ENCODE data around the gene HEXD.

HEXD gene

GRCh38 chr17:82461827-82462524 is 43.8 kb downstream of the HEXD start:
- no peak for DNase-seq

DNA sequence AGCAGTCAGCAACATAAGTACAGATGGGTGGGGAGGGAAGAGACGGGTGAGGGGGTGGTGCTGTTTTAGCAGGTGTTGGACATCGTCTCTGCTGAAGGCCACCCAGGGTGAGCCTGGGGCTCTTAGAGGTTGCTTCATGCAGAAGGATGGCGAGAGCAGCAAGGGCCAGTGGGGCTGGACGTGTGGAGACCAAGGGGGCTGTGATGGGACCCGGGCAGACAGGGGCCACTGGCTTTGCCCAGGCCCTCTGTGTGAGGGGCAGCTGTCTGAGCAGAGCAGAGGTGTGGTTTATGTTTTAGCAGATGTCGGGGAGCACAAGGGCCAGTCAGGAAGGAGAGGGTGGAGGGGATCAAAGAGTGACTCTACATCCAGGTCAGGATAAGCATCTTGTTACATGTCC is 45.2 kb downstream of the HEXD start:
- DNase-seq: no peak

DNA sequence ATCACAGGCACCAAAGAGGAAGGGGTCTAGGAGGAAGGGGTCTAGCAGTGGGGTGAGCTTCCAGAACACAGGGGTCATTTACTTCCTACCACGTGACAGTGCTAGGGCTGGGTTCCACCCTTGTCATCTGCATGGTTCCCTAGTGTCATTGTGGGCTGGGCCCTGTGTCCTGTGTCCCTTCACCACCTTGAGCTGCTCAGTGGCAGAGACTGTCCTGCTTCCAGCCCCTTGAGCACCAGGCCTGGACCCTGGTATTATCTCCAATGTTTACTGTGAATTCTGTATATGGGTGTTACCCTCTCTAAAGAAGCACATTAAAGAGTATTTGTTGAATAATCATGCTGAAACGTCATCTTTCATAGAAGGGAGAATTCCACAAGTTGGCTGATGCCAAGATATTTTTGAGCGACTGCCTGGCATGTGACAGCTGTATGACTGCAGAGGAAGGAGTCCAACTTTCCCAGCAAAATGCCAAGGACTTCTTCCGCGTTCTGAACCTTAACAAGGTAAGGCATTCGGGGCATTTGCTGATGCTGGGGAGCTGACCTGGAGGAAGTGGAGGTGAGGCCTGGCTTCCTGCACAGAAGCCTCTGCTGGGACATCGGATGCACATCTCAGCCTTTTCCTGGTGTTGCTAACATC is 45.9 kb downstream of the HEXD start:
- DNase-seq: no peak

GRCh38 chr17:82464567-82464929 is 46.4 kb downstream of the HEXD start:
- no peak for DNase-seq

DNA sequence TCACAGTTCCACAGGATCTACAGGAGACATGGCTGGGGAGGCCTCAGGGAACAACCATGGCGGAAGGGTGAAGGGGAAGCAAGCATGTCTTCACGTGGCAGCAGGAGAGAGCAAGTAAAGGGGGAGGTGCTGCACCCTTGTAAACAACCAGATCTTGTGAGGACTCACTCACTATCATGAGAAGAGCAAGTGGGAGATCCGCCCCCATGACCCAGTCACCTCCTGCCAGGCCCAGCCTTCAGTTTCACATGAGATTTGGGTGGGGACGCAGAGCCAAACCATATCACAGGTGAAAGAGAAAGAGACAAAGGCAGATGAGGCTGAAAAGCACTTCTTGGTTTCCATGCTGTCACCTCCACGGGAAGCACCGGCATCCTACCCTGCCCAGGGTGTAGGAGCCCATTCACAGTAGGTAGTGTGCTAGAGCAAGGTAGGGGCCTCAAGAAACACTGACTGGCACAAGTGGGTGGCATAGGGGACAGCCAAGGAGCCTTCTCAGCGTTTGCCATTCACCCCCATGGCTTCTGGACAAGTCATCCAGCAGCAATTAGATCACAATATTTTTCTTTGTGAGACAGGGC is 47.0 kb downstream of the HEXD start:
- no peak for DNase-seq

GRCh38 chr17:82468692-82469091 is 50.5 kb downstream of the HEXD start:
- no peak for DNase-seq

- DNase-seq: no peak
These were observed 51.9 kb downstream of the HEXD start for GRCh38 chr17:82470065-82470464.

- no peak for DNase-seq
These were observed 56.3 kb downstream of the HEXD start for GRCh38 chr17:82474223-82475010.

- DNase-seq: no peak
These were observed 57.3 kb downstream of the HEXD start for GRCh38 chr17:82475458-82475857.

- DNase-seq: no peak
These were observed 59.8 kb downstream of the HEXD start for GRCh38 chr17:82477934-82478333.

DNA sequence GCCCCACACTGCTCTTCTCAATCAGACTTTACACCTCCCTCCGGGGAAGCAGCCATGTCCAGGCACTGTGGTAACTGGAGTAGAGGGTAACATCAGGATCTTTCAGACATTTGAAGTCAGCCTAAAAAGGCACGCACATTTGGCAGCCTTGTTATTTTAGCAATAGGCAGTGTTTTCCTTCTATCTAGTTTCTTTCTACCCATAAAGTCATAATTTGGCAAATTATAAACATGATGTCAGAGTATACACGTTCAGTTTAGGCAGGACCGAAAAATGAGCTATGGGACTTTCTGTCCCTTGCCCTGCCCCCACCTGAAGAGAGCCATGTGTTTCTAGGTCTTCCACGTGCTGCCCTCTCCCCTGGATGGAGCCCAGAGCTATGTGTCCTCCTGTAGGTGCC is 61.5 kb downstream of the HEXD start:
- no peak for DNase-seq

GRCh38 chr17:82480318-82480717 is 62.2 kb downstream of the HEXD start:
- no peak for DNase-seq

GRCh38 chr17:82483204-82483660 is 65.1 kb downstream of the HEXD start:
- no peak for DNase-seq

- DNase-seq: no peak
These were observed 65.7 kb downstream of the HEXD start for GRCh38 chr17:82483836-82484235.

GRCh38 chr17:82486231-82487094 is 68.3 kb downstream of the HEXD start:
- DNase-seq: no peak

- DNase-seq: no peak
These were observed 69.8 kb downstream of the HEXD start for GRCh38 chr17:82487910-82488309.

GRCh38 chr17:82489117-82489516 is 71.0 kb downstream of the HEXD start:
- DNase-seq: no peak

GRCh38 chr17:82489851-82490511 is 71.8 kb downstream of the HEXD start:
- DNase-seq: no peak

DNA sequence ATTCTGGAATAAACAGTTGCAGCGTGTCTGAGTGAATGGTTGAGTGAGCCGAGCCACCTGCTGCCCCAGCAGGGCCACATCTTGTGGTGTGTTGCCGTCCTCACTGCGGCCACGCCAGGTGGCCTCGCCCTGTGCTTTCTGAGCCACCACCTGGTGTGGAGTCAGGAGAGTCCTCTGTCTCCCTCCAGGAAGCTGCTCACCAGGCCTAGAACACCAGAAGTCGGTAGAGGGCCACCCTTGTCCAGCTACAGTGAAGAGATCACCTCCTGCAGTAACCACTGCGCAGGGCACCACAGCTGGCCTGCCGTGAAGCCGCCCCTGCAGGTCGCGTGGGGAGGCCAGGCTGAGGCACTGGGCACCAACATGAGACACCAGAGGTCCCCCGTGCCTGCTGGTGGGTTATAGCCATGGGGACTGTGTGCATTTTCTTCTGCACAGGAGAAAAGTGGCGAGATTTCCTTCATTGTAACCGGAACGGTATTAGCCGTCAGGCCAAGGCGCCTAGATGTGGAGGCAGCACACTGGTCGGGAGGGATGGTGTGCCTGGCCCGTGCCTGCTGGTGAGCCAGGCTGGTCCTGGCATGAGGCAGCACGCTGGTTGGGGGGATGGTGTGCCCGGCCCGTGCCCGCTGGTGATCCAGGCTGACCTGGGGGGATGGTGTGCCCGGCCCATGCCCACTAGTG is 72.5 kb downstream of the HEXD start:
- no peak for DNase-seq

- DNase-seq: no peak
These were observed 73.0 kb downstream of the HEXD start for GRCh38 chr17:82491196-82491530.

DNA sequence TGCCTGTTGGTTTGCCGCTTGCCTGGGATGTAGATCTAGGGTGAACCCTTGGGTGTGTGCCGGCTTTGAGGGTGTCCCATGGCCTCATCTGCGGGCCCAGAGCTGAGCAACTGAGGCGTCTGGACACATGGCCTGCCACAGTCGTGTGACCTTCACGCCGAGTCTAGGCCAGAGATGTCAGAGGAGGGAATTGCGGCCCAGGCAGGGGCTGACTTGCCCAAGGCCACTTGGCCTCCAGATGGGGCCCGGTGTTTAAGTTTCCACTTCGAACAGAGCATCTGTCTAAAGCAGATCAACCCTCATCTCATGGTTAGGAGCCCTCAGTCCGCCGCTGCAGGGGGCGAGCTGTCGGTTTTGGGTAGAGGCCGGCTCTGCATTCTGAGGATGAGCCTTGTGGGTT is 73.4 kb downstream of the HEXD start:
- DNase-seq: no peak
